ENCODE data around the gene MYO1H. TPM values are rescaled to one million over a fixed set of nuclear protein-coding genes. Genes with fewer than 3 reads are reported as not detected.

Gene MYO1H
- total RNA-seq, 1 donor from 2014 or later = 4.4 TPM

DNA sequence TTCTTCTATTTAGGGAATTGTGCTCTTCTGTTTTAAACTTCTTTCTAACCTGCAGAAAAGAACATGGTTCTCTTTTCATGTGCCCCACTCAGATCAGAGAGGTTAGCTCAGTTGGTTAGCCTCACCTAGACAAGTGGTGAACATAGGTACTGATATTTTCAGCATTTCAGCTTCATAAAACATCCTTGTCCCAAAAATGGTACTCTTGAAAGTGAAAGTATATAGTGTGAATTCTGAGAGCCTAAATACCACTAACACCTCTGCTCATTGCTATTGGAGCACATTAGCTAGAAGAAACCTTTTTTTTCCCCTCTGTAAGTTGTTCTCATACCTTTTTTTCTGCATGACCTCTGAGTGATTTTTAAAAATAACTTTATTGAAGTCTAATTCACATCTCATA lies 147.3 kb downstream of the MYO1H start:
- Mint-ChIP-seq H3K9me3 (ENCODE audit: unreplicated experiment) (no peaks in the 10 kb centered on the region), H3K4me1 (ENCODE audit: unreplicated experiment) (no peaks in the 10 kb centered on the region), H3K27me3 (ENCODE audit: unreplicated experiment) (no peaks in the 10 kb centered on the region), H3K27ac (ENCODE audit: unreplicated experiment) (no peak overlapping the region), H3K4me3 (ENCODE audit: unreplicated experiment) (peak overlapping the region; percentile 78), H3K36me3 (ENCODE audit: low read depth, unreplicated experiment) (peaks cover 50% of the 10 kb centered on the region)
- TF ChIP-seq, protein P1, sequence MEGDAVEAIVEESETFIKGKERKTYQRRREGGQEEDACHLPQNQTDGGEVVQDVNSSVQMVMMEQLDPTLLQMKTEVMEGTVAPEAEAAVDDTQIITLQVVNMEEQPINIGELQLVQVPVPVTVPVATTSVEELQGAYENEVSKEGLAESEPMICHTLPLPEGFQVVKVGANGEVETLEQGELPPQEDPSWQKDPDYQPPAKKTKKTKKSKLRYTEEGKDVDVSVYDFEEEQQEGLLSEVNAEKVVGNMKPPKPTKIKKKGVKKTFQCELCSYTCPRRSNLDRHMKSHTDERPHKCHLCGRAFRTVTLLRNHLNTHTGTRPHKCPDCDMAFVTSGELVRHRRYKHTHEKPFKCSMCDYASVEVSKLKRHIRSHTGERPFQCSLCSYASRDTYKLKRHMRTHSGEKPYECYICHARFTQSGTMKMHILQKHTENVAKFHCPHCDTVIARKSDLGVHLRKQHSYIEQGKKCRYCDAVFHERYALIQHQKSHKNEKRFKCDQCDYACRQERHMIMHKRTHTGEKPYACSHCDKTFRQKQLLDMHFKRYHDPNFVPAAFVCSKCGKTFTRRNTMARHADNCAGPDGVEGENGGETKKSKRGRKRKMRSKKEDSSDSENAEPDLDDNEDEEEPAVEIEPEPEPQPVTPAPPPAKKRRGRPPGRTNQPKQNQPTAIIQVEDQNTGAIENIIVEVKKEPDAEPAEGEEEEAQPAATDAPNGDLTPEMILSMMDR (IDR thresholded peaks at IDR 0.05; ENCODE audit: unreplicated experiment) = no peak
- DNase-seq (ENCODE audit: low spot score) = no peak

DNA sequence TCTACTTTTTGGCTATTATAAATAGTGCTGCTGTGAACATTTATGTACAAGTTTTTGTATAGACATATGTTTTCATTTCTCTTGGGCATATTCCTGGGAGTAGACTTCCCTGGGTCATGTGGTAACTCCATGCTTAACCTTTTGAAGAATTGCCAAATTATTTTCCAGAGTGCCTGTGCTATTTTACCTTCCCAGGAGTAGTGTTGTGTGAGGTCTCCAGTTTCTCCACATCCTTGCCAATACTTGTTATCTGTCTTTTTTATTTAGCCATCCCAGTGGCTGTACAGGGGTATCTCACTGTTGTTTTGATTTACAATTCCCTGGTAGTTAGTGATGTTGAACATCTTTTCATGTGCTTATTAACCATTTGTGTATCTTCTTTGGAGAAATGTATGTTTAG lies 148.6 kb downstream of the MYO1H start:
- Mint-ChIP-seq H3K27me3 (ENCODE audit: unreplicated experiment) (no peaks in the 10 kb centered on the region), H3K36me3 (ENCODE audit: low read depth, unreplicated experiment) (peaks cover 54% of the 10 kb centered on the region), H3K4me3 (ENCODE audit: unreplicated experiment) (no peak overlapping the region), H3K4me1 (ENCODE audit: unreplicated experiment) (no peaks in the 10 kb centered on the region), H3K27ac (ENCODE audit: unreplicated experiment) (no peak overlapping the region), H3K9me3 (ENCODE audit: unreplicated experiment) (no peaks in the 10 kb centered on the region)
- TF ChIP-seq, protein P1 (IDR thresholded peaks at IDR 0.05; ENCODE audit: unreplicated experiment) = no peak
- no peak for DNase-seq (ENCODE audit: low spot score)

DNA sequence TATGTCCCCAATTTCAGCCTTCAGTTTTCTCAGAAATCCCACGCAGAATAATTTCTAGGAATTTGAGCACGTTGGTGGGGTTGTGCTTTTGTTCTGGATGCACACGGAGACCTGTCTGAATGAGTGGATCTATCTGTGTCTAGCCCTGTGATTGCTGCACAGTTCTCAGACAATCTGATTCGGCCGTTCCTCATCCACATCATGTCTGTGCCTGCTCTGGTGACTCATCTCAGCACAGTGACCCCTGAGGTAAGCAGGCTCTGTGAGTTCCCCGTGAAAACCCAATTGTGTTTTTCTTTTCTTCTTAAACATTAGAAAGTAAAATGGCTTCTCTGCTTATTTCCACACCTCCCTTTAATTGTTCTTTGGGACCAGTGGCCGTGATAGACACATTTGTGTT lies 150.0 kb downstream of the MYO1H start:
- Mint-ChIP-seq H3K4me1 (ENCODE audit: unreplicated experiment) (no peaks in the 10 kb centered on the region), H3K27ac (ENCODE audit: unreplicated experiment) (no peak overlapping the region), H3K27me3 (ENCODE audit: unreplicated experiment) (no peaks in the 10 kb centered on the region), H3K36me3 (ENCODE audit: low read depth, unreplicated experiment) (peaks cover 61% of the 10 kb centered on the region), H3K9me3 (ENCODE audit: unreplicated experiment) (no peaks in the 10 kb centered on the region), H3K4me3 (ENCODE audit: unreplicated experiment) (no peak overlapping the region)
- no peak for DNase-seq (ENCODE audit: low spot score)
- TF ChIP-seq, protein P1 (IDR thresholded peaks at IDR 0.05; ENCODE audit: unreplicated experiment) = no peak

Other genes starting within 250 kb of the MYO1H start
- gene ACACB, start 231.3 kb upstream of the MYO1H start, total RNA-seq (ENCODE audit: unreplicated experiment) = 1.7 TPM
- not detected for gene FOXN4, start 38.6 kb upstream of the MYO1H start, total RNA-seq (ENCODE audit: unreplicated experiment)
- gene KCTD10, start 129.4 kb downstream of the MYO1H start, total RNA-seq (ENCODE audit: unreplicated experiment) = 128 TPM
- gene UBE3B, start 129.7 kb downstream of the MYO1H start, total RNA-seq (ENCODE audit: unreplicated experiment) = 44.3 TPM
- 41.6 TPM for gene MMAB, start 225.6 kb downstream of the MYO1H start, total RNA-seq (ENCODE audit: unreplicated experiment)
- 40.7 TPM for gene MVK, start 225.9 kb downstream of the MYO1H start, total RNA-seq (ENCODE audit: unreplicated experiment)